B cell (primary cell): ENCODE results near the gene CTPS1.

ENCODE experiments used
- CTCF ChIP-seq: fragments of 200-600 bp; IDR thresholded peaks from one replicate; pipeline ENCODE4 v1.8.0; 2022; ENCODE audit warnings: antibody characterized with exemption, mild to moderate bottlenecking
- EZH2 ChIP-seq: IDR thresholded peaks from 2 replicates; pipeline ENCODE4 v1.6.1; 2012; ENCODE audit warnings: borderline replicate concordance, low read depth, mild to moderate bottlenecking, moderate library complexity, low read length; ENCODE audit not compliant: insufficient read depth, poor library complexity, severe bottlenecking

- TF ChIP-seq CTCF: no peak
- TF ChIP-seq EZH2: no peak
Measured at GRCh38 chr1:41020109-41020576, 40.6 kb downstream of the CTPS1 start.
